SK-N-MC (cell line): ENCODE results near the gene NTN3.

Experiments
- EZH2 ChIP-seq: fragments of 200-600 bp; sonication (generic); IDR thresholded peaks from one replicate; pipeline ENCODE4 v1.6.1; 2017; ENCODE audit warnings: antibody characterized with exemption
- POLR2AphosphoS5 ChIP-seq: IDR thresholded peaks from 2 replicates; pipeline ENCODE4 v1.6.1; 2012; ENCODE audit warnings: mild to moderate bottlenecking, low read depth, low read length, borderline replicate concordance

GRCh38 chr16:2514333-2515179 is 43.5 kb downstream of the NTN3 start:
- TF ChIP-seq POLR2AphosphoS5 (no peak), EZH2 (no peak)
